IPS-11a (cell line): Measurements from ENCODE around the gene CCDC38.

Source experiments
- H3K4me3 ChIP-seq: one replicate; pipeline ENCODE4 v1.5.1; 2013; ENCODE audit warnings: low read depth, low read length, control low read depth

The CCDC38 gene

GRCh38 chr12:95884998-95885397, 57.4 kb downstream of the CCDC38 start:
- no peak overlapping the region for H3K4me3 ChIP-seq

DNA sequence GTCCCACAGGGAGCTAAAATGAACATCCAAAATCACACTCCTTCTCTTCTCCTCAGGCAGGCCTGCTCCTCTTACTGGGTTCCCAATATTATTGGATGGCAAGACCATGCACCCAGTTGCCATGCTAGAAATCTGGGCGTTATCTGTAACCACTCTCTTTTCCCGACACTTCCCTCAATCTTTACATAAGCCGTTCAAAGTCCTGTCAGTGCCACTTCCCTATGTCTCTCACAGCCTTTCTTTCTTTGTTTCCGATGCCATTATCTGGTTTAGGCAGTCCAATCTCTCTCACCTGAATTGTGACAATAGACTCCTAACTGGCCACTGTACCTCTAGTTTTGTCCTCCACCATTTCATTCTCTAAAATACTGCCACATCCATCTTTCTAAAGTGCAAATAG, 59.5 kb downstream of the CCDC38 start:
- no peak overlapping the region for H3K4me3 ChIP-seq

GRCh38 chr12:95882080-95882479, 60.3 kb downstream of the CCDC38 start:
- no peak overlapping the region for H3K4me3 ChIP-seq

- no peak overlapping the region for H3K4me3 ChIP-seq
Observed at GRCh38 chr12:95881331-95881955, 61.0 kb downstream of the CCDC38 start.

- no peak overlapping the region for H3K4me3 ChIP-seq
Observed at GRCh38 chr12:95880895-95881294, 61.5 kb downstream of the CCDC38 start.

DNA sequence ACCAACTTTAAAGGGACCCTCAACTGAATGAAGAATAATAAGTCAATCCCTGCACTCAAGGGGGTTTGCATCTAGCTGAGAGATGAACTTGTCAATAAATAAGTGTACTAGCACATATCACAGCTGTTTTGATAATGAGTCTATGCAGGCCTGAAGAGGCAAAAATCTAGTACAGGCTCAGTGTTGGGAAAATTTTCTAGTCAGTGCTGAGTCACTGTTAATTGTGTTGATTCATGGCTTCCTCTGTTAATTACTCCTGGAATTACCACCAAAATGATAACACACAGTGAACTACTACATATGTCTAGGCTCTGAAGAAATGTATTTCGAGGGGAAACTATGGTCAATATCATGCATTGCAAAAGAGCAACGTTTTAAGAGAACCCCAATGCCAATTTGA, 64.8 kb downstream of the CCDC38 start:
- H3K4me3 ChIP-seq: no peak overlapping the region

DNA sequence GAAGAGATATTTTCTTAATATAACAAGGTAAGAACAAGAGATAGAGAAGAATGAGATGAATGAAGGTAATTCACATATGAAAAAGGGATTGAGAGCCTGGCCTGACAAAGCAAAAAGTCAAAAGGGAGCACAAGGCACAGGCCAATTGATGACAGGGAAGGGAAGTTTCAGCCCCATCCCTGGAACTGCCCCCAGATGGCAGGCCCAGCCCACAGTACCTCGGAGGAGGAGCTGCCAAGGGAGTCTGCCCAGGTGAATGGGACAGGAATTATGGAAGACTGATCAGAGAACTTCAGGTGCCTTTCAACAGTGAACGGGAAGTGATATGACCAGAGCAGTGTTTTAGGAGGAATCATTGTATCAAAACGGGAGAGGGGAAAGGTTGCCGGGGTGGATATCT, 68.0 kb downstream of the CCDC38 start:
- H3K4me3 ChIP-seq: no peak overlapping the region

- H3K4me3 ChIP-seq: no peak overlapping the region
Observed at GRCh38 chr12:95870897-95871296, 71.5 kb downstream of the CCDC38 start.

DNA sequence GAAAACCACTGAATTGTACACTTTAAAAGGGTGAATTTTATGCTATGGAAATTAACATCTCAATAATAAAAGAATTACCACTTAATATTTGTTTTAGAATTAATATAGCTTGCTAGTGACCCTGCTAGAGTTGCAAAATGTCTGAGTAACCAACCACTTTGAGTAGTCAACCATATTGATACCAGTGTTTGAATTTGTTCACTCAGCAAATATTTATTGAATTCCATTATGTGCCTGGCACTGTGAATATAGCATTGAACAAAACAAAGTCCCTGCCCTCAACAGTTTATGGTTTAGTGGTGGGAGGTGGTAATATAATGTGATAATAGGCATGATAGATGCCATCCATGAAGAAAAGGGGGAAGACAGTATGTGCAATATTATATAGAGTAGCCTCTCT, 79.1 kb downstream of the CCDC38 start:
- no peak overlapping the region for H3K4me3 ChIP-seq

DNA sequence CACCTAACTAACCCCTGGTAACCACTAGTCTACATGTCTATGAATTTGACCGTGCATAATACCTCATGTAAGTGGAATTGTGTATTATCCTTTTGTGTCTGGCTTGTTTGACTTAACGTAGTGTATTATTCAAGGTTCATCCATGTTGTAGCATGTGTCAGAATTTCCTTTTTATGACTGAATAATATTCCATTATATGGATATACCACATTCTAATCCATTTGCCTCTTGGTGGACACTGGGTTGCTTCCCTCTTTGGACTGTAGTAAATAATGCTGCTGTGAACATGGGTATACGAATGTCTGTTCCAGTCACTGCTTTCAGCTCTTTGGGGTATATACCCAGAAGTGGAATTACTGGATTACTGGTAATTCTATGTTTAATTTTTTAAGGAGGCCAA, 80.4 kb downstream of the CCDC38 start:
- no peak overlapping the region for H3K4me3 ChIP-seq

GRCh38 chr12:95859947-95860850, 82.2 kb downstream of the CCDC38 start:
- peak overlapping the region; percentile 97 for H3K4me3 ChIP-seq

- peak overlapping the region; percentile 97 for H3K4me3 ChIP-seq
Observed at GRCh38 chr12:95859344-95859816, 83.0 kb downstream of the CCDC38 start.

DNA sequence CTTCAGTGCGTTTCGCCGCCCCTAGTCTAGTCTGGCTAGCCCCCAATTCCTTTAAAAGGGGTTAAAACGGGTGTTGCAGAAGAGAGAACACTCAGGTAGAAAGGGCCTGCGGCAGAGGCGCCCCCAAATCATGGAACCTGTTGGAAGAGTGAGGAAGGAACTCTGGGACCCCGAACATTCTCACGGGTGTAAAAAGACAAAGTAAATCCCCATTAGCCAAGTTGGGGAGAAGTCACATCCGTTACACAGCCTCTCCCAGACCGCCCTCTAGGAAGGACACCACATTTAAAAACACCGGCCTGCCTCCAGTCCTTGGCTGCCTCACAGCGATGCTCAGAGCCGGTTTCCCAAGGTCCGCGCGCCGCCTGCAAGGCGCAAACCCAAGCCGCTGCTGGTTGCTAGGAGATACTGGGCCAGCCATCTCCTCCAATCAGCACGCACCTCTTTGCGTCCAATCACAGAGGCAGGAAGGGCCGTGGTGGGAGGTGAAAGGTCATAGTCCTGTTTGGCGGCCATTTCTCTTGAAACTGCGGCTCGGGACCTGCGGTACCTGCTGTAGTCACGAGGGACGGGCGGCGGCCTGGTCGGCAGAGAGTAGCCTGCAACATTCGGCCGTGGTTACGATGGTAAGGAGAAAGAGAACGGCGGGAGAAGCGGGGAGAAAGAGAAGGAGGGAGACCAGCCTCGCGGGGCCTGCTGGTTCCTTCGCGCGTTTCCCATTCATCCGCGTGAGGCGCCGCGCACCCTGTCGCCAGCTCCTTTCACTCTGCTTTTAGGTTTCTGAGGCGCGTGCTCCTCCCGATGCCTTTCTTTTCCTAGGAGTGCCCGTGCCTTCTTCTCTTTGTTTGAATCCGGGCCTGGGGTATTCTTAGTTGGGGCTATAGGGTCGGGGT, 83.7 kb downstream of the CCDC38 start, which contains the start of gene SNRPF:
Gene SNRPF, plus strand, starts transcription at position 502 of the 893 bp plus-strand sequence. Its CDS starts 122 bp downstream, at position 624.
- H3K4me3 ChIP-seq: peak within 1 kb of the TSS; percentile 97

DNA sequence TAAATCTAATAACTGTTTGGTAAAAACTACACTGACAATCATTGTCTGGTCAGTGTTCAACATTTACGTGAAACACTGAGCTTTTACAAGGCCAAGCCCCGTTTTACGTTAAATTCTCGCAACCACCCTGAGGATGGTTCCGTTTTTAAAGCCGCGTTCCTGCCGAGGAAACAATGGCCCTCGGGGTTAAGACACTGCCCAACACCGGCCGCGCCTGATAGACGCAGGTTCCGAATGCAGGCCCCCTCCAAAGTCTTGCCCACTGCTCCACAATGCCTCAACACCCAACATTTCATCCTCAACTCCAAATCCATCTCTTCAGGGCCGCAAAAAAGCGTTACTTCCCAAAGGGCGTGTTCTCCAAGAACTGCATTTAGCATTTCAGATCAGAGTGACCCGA, 84.6 kb downstream of the CCDC38 start:
- H3K4me3 ChIP-seq: peak overlapping the region; percentile 97

- no peak overlapping the region for H3K4me3 ChIP-seq
Observed at GRCh38 chr12:95857156-95857555, 85.3 kb downstream of the CCDC38 start.

DNA sequence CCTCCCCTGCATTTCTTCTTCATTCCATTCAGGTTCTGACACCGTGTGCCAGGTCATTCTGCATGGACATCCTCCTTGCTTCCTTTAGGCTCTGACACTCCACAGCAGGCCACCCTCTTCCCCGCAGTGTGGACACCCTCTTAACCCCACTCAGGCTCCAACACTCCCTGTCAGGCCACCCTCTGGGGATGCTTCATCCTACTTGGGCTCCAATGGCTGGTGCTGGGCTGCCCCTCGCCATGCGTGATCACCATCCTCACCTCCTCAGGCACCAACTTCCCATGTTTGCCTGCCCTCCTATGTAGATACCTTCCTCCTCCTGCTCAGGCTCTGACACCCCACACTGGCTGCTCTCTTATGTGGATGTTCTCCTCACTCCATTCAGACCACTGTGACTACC, 90.3 kb downstream of the CCDC38 start:
- H3K4me3 ChIP-seq: no peak overlapping the region

DNA sequence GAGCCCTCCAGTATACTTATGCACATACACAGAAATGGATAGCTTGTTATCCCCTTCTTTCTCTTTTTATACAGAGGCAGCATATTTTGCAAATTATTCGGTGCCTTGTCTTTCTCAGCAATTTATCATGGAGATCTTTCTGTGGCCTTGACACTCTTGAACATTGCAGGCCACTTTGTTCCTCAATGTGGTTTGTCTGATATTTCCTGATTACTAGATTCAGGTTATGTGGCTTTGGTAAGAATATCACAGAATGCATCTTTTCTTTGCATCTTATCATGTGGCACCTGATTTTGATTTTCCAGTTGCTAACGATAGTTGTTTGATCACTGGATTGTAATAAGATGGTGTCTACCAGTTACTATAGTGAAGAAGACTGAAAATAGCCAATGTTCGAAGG, 90.8 kb downstream of the CCDC38 start:
- no peak overlapping the region for H3K4me3 ChIP-seq

DNA sequence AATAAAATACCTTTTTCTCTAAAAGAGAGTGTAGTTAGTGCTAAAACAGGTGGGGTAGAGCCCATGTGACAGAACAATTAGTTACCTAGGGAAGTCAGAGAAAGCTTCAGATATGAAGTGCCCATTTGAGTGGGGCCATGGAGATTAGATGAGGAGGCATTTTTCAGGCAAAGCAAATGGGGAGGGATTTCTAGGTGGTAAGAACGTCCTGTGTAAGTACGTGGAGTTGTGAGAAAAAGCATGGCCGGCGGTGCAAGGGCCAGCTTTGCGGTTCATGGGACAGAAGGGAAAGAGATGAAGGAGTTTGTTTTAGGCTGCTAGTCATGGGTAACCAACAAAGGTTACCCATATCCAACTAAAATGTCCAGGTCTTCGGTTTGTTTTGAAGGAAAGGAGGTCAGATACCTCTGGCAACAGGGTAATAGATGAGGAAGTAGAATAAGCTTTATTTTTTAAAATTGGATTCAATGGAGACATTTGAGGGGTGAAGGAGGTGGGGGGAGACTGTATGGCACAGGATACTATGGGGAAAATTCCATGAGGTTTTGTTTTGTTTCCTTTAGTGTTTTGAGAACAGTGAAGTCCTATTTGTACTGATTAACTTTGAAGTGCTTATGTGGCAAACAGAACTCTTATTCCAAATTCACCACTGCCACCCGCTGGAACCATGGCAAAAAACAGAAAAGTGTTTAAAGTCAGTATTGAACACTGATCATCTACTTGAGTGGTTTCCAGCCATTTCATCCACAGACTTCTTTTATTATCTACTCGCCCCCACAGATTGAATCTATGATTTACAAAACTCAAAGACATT, 93.6 kb downstream of the CCDC38 start:
- no peak overlapping the region for H3K4me3 ChIP-seq

DNA sequence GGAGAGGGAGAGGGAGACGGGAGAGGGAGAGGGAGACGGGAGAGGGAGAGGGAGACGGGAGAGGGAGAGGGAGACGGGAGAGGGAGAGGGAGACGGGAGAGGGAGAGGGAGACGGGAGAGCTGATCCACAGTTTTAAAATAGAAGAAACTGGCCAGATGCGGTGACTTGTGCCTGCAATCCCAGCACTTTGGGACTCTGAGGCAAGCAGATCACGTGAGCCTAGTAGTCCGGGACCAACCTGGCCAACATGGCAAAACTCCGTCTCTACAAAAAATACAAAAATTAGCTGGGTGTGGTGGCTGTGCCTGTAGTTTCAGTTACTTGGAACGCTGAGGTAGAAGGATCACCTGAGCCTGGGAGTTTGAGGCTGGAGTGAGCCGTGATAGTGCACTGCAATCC, 100.0 kb downstream of the CCDC38 start:
- H3K4me3 ChIP-seq: peak overlapping the region; percentile 33

DNA sequence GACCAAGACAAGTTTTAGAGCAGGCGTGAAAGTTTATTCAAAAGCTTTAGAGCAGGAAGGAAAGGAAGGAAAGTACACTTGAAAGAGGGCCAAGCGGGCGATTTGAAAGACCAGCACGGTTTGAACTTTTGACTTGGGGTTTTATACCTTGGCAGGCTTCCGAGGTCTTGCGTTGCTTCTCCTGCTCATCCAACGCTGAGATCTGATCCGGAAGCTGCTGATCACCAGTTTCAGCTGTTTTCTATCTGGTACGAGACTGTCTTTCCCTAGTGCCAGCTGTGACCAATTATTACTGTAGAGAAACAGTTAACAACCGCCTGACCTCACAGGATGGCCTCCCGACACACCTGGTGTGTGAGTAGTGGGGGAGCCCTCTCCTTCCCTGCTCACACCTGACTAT, 104.3 kb downstream of the CCDC38 start:
- no peak overlapping the region for H3K4me3 ChIP-seq
